NCI-H1930 (cell line): ENCODE measurements around the gene ABHD6.
A peak's percentile ranks its signal among the peaks of the same experiment; 100 is the strongest.
"Not testable (repeated sequence)": the region's sequence is repeated elsewhere in the genome, so short reads cannot be mapped to it uniquely, and the experiment has no call there.

ENCODE experiments used
- DNase-seq, 2 experiments: peaks; one replicate each; lab custom pipeline; 2025; lab: John Stamatoyannopoulos, UW

The ABHD6 gene

GRCh38 chr3:58274027-58274614 is 36.5 kb downstream of the ABHD6 start:
- DNase-seq, result no peak

- no peak for DNase-seq
These were observed 43.5 kb downstream of the ABHD6 start for GRCh38 chr3:58281069-58281468.

- no peak for DNase-seq
These were observed 47.7 kb downstream of the ABHD6 start for GRCh38 chr3:58285334-58285733.

GRCh38 chr3:58287354-58287753 is 49.8 kb downstream of the ABHD6 start:
- no peak for DNase-seq

GRCh38 chr3:58288011-58288728 is 50.6 kb downstream of the ABHD6 start:
- DNase-seq, result no peak

- not testable (repeated sequence) for DNase-seq
These were observed 51.5 kb downstream of the ABHD6 start for GRCh38 chr3:58288964-58289613.

DNA sequence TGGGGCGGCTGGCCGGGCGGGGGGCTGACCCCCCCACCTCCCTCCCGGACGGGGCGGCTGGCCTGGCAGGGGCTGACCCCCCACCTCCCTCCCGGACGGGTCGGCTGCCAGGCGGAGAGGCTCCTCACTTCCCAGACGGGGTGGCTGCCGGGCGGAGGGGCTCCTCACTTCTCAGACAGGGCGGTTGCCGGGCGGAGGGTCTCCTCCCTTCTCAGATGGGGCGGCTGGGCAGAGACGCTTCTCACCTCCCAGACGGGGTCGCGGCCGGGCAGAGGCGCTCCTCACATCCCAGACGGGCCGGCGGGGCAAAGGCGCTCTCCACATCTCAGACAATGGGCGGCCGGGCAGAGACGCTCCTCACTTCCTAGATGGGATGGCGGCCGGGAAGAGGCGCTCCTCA is 52.9 kb downstream of the ABHD6 start:
- not testable (repeated sequence) for DNase-seq

DNA sequence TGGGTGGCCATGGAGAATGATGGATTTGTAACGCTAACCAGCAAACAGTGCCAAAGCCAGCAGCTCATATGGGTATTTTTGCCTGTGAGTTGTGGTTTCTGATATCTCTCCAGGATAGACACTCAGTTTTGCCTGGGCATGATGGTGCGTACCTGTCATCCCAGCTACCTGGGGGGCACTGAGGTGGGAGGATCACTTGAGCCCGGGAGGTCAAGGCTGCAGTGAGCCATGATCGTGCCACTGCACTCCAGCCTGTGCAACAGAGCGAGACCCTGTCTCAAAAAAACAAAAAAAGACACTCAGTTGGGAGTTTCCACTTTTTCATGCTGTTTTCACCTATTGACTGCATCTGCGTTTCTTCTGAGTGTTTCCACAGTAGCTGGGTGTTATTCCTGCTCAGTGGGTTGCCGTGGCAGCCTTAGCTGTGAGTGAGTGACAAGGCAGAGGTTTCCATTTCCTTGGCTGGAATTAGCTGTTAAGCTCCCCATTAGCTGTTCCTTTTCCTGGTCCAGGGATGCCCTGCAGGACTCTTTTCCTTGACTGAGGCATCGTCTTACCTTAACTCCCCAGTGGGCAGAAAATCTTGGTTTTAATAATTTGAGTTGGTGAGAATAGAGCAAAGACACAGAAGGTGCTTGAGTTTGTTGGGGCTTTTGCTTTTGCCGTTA is 54.2 kb downstream of the ABHD6 start:
- no peak for DNase-seq

DNA sequence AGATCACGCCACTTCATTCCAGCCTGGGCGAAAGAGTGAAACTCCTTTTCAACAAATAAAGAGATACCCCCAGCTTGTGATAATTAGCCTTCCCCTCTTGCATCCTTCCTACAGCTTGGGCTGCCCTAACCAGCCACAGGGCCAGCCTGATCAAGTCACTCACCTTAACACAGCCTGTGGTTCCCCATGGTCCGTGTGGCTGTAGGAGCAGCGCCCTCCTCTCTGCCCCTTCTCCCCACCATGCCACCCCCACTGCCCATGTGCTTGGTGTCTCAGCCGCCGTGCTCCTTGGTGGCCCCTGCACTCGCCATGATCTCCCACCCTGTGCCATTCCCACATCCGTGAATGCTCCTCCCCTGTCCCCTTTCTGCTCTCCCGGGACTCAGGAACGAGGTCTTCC is 55.3 kb downstream of the ABHD6 start:
- DNase-seq, result no peak

DNA sequence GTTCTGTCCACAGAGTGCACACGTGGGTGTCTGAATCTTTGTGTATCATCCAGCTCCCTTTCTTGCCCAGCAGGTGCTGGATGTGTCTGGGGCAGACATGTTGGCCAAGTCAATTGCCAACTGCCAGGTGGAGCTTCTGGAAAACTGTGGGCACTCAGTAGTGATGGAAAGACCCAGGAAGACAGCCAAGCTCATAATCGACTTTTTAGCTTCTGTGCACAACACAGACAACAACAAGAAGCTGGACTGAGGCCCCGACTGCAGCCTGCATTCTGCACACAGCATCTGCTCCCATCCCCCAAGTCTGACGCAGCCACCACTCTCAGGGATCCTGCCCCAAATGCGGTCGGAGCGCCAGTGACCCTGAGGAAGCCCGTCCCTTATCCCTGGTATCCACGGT is 55.9 kb downstream of the ABHD6 start:
- DNase-seq, result no peak

GRCh38 chr3:58296269-58296668 is 58.7 kb downstream of the ABHD6 start:
- DNase-seq, result no peak

DNA sequence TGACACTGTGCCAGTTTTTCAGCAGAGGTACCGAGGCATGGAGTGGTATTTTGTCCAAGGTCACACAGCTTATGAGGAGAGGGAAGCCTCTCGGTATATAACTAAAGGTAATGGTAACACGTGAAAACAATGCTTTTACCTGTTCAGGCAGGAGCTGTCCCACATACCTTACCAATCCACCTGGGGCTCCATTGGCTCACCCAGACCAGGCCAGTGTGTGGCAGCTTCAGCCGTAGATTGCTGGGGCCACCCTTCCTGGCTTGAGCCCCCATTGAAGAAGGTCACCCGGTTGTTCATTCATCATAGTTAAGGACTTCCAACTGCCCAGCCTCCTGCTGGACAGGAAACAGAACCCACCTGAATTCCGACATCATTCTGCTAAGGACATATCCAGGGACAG is 59.3 kb downstream of the ABHD6 start:
- no peak for DNase-seq

DNA sequence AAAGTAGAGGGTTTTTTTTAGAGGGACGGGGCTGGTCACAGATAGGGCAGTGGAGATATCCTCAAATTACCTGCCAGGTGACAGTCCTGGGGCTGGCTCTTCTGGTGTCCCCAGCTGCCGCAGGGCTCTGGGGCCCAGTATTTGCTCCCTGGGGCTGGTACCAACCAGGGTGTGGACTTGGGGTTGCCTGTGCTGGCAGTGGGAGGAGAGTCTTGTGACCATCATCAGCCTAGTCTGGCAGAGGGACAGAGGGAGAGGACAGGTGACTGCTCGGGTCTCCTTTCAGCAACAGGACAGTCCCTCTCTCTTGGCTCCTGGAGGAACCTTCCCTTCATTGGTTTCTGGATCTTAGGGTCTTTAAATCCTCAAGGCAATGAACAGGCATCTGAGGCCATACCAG is 60.6 kb downstream of the ABHD6 start:
- DNase-seq, result no peak

GRCh38 chr3:58299075-58299474 is 61.5 kb downstream of the ABHD6 start:
- no peak for DNase-seq

- DNase-seq, result no peak
These were observed 62.4 kb downstream of the ABHD6 start for GRCh38 chr3:58299839-58300516.

DNA sequence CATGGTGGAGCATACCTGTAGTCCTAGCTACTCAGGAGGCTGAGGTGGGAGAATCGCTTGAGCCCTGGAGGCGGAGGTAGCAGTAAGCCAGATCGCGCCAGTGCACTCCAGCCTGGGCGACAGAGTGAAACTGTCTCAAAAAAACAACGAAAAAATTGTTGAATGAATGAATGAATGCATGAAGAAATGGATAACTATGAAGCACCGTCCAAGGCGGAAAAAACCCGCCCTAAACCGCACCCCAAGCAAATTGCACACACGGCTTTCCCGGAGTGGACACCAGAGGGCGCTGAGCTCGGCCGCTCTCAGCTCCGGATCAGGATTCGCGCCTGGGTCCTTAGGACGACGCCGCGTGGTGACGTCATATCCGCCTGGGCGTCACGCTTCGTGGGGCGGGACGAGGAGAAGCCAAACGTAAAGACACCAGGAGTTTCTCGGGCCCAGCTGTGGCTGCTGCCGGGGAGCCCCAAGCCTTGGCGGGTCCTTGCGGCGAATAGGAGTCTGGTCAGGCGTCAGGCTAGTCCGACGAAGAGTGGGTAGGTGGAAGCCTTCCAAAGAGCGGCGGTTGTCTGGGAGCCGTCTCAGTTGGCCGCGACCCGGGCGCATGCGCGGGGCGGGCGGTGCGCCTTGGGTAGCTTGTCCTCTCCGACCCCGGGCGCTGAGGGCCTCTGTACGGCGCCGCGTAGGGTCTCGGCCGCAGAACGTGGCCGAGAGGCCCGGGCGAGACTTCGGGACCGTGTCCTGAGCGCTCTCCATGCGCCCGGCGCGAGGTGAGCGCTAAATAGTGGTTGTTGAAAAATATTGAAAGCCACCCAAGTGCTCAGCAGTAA is 68.5 kb downstream of the ABHD6 start, which contains the start of the genes HTD2 and RPP14:
Gene HTD2, plus strand, starts transcription at position 639 of the 830 bp plus-strand sequence. CDS start 11,094 bp downstream, outside the sequence.
Gene RPP14, plus strand, starts transcription at position 364 of the 830 bp plus-strand sequence. CDS start 4,085 bp downstream, outside the sequence.
- peak; percentile 80 to 89 for DNase-seq

- no peak for DNase-seq
These were observed 70.1 kb downstream of the ABHD6 start for GRCh38 chr3:58307639-58308215.

DNA sequence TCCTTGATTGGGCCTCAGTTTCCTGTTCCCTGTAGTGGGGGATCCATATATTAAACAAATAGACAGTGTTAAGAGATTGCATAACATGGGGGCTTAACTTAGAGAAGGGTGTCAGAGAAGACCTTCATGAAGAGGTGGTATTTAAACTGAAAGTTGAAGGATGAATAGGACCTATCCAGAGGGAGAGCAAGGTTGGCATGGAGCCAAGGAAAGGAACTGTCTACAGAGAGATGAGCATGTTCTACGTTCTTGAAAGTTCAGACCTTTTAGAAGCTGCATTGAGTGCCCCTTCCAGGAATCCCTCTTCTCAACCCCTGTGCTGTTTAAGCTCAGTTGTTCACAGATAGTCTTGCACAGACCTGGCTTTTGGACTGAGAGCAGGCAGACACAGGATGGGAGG is 71.1 kb downstream of the ABHD6 start:
- no peak for DNase-seq

GRCh38 chr3:58317811-58318210 is 80.2 kb downstream of the ABHD6 start:
- DNase-seq, result no peak

DNA sequence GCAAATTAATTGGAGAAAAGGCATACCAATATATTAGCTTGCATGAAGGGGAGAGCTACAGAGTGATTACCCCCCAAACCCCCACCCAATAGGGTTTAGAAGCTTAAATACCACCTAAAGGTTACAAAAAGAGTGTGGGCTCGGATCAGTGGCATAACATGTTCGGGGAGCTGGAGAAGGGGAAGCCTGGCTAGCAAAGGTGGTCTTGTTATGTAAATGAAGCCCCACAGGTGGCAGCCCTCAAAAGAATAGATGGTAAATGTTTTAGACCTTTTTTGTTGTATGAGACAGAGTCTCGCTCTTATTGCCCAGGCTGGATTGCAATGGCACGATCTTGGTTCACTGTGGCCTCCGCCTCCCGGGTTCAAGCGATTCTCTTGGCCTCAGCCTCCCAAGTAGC is 84.2 kb downstream of the ABHD6 start:
- DNase-seq, result no peak

- DNase-seq, result no peak
These were observed 85.2 kb downstream of the ABHD6 start for GRCh38 chr3:58322793-58323192.
